GM12878 (cell line): Measurements from ENCODE around the gene BTG2. TPM values are rescaled to one million over a fixed set of nuclear protein-coding genes. Genes with fewer than 3 reads are reported as not detected.

Experiments used
- BHLHE40 ChIP-seq, 2 experiments: fragments of 450-650 bp in 1 of 2; IDR thresholded peaks; 2 replicates each; pipeline ENCODE4 v1.6.1; 2011 to 2017; ENCODE audit warnings: low read depth in 2 of 2, borderline replicate concordance in 1 of 2, improper control_type of control experiment in 1 of 2, low read length in 1 of 2, mild to moderate bottlenecking in 1 of 2
- BMI1 ChIP-seq: fragments of 450-650 bp; IDR thresholded peaks from 2 replicates; pipeline ENCODE4 v1.6.1; 2016; ENCODE audit warnings: mild to moderate bottlenecking, moderate library complexity, borderline replicate concordance
- CEBPB ChIP-seq, 2 experiments: fragments of 150-350 bp in 1 of 2; IDR thresholded peaks; 2 replicates each; pipeline ENCODE4 v1.6.1; 2012 to 2014; ENCODE audit warnings: low read depth in 2 of 2, low read length in 2 of 2, borderline replicate concordance in 1 of 2, inconsistent platforms in 1 of 2
- CHD4 ChIP-seq: fragments of 200-600 bp; sonication (generic); IDR thresholded peaks from 2 replicates; pipeline ENCODE4 v1.6.1; 2016; ENCODE audit warnings: mild to moderate bottlenecking
- CREB1 ChIP-seq: IDR thresholded peaks from 2 replicates; pipeline ENCODE4 v1.6.1; 2012; ENCODE audit warnings: low read depth, mild to moderate bottlenecking, inconsistent platforms
- HCFC1 ChIP-seq: fragments of 150-350 bp; IDR thresholded peaks from 2 replicates; pipeline ENCODE4 v1.6.1; 2014; ENCODE audit warnings: low read length
- JUNB ChIP-seq: IDR thresholded peaks from 2 replicates; pipeline ENCODE4 v1.6.1; 2016; ENCODE audit warnings: antibody characterized with exemption, mild to moderate bottlenecking
- MYB ChIP-seq: fragments of 150-350 bp; IDR thresholded peaks from 2 replicates; pipeline ENCODE4 v1.6.1; 2014; ENCODE audit warnings: mild to moderate bottlenecking, low read depth, low read length, borderline replicate concordance
- PAX5 ChIP-seq: IDR thresholded peaks from 2 replicates; pipeline ENCODE4 v1.6.1; 2011; ENCODE audit warnings: low read depth, low read length, borderline replicate concordance
- POLR2AphosphoS5 ChIP-seq: IDR thresholded peaks from 2 replicates; pipeline ENCODE4 v1.6.1; 2011; ENCODE audit warnings: mild to moderate bottlenecking, low read length, inconsistent platforms
- RAD21 ChIP-seq: IDR thresholded peaks from 2 replicates; pipeline ENCODE4 v1.6.1; 2011; ENCODE audit warnings: mild to moderate bottlenecking, low read depth, low read length, moderate library complexity; ENCODE audit not compliant: insufficient read depth
- SPI1 ChIP-seq: IDR thresholded peaks from 2 replicates; pipeline ENCODE4 v1.6.1; 2011; ENCODE audit warnings: low read depth, mild to moderate bottlenecking, low read length, moderate library complexity, borderline replicate concordance; ENCODE audit not compliant: insufficient read depth
- SRF ChIP-seq, 2 experiments: IDR thresholded peaks; 2 replicates each; pipeline ENCODE4 v1.6.1; 2011; ENCODE audit warnings: low read depth in 2 of 2, low read length in 2 of 2, mild to moderate bottlenecking in 1 of 2, moderate library complexity in 1 of 2
- STAT1 ChIP-seq: fragments of 450-650 bp; conservative IDR thresholded peaks from 2 replicates; pipeline ENCODE4 v1.6.1; 2014; ENCODE audit warnings: antibody characterized with exemption, mild to moderate bottlenecking
- TCF3 ChIP-seq: IDR thresholded peaks from 2 replicates; pipeline ENCODE4 v1.6.1; 2012; ENCODE audit warnings: low read depth, mild to moderate bottlenecking, low read length, borderline replicate concordance; ENCODE audit not compliant: insufficient read depth
- YY1 ChIP-seq: IDR thresholded peaks from 2 replicates; pipeline ENCODE4 v1.6.1; 2011; ENCODE audit warnings: low read depth, mild to moderate bottlenecking, low read length
- ZBTB11 ChIP-seq: fragments of 450-650 bp; formaldehyde crosslinking; IDR thresholded peaks from 2 replicates; pipeline ENCODE4 v1.5.0; 2022; ENCODE audit warnings: mild to moderate bottlenecking, missing genetic modification characterization
- ZNF24 ChIP-seq: fragments of 450-650 bp; IDR thresholded peaks from 2 replicates; pipeline ENCODE4 v1.6.1; 2017; ENCODE audit warnings: antibody characterized with exemption, mild to moderate bottlenecking
- ZNF274 ChIP-seq: IDR thresholded peaks from one replicate; pipeline ENCODE4 v1.8.0; 2011; ENCODE audit not compliant: insufficient read length, insufficient read depth
- polyA plus RNA-seq, 11 experiments: library from polyadenylated mRNA; depleted of rRNA in 4 of 11; unstranded in 6 of 11; stranded (reverse) in 5 of 11; fragments of >200 nt; fragmentation: Nextera tagmentation in 4 of 11; fragmentation: Illumina TruSeq in 1 of 11; extraction: Ambion mirVana in 4 of 11; extraction: Trizol in 1 of 11; gene quantifications; 1 replicate in 1 of 11; 2 replicates in 10 of 11; pipeline versions ENCODE4 v1.2.1 to v1.2.3, GENCODE V29; 2011 to 2016; ENCODE audit warnings: inconsistent platforms in 2 of 11, missing spikeins in 2 of 11, low read depth in 1 of 11
- total RNA-seq, 4 experiments: library from RNA; depleted of rRNA in 3 of 4; stranded (reverse); fragments of >200 nt in 3 of 4; fragmentation: Illumina TruSeq in 1 of 4; extraction: Trizol in 1 of 4; gene quantifications; 2 replicates each; pipeline versions ENCODE4 v1.2.1 to v1.2.3, GENCODE V29; 2013 to 2021
- TF ChIP-seq, protein P1 (sequence below): fragments of 450-650 bp; IDR thresholded peaks from 2 replicates; pipeline ENCODE4 v1.6.1; 2016; ENCODE audit warnings: mild to moderate bottlenecking
- TF ChIP-seq, protein P2 (sequence below): fragments of 450-650 bp; IDR thresholded peaks from 2 replicates; pipeline ENCODE4 v1.6.1; 2017; ENCODE audit warnings: antibody characterized with exemption, mild to moderate bottlenecking, moderate library complexity

The BTG2 gene
- total and polyA plus RNA-seq, 10 of the 15 experiments (the other 5 are each of a cell fraction or from before 2014, with no cell fraction given) = 23.3 to 160 (median 98.1) TPM

GRCh38 chr1:203282720-203283542, 22.4 kb upstream of the BTG2 start (continued):
- TF ChIP-seq ZBTB11 (CRISPR knock-in tag) = no peak
- TF ChIP-seq, protein P1, sequence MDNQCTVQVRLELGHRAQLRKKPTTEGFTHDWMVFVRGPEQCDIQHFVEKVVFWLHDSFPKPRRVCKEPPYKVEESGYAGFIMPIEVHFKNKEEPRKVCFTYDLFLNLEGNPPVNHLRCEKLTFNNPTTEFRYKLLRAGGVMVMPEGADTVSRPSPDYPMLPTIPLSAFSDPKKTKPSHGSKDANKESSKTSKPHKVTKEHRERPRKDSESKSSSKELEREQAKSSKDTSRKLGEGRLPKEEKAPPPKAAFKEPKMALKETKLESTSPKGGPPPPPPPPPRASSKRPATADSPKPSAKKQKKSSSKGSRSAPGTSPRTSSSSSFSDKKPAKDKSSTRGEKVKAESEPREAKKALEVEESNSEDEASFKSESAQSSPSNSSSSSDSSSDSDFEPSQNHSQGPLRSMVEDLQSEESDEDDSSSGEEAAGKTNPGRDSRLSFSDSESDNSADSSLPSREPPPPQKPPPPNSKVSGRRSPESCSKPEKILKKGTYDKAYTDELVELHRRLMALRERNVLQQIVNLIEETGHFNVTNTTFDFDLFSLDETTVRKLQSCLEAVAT = no peak
- TF ChIP-seq YY1 = no peak
- no peak for TF ChIP-seq STAT1
- TF ChIP-seq ZNF274 = no peak
- TF ChIP-seq TCF3 = no peak
- TF ChIP-seq, protein P2, sequence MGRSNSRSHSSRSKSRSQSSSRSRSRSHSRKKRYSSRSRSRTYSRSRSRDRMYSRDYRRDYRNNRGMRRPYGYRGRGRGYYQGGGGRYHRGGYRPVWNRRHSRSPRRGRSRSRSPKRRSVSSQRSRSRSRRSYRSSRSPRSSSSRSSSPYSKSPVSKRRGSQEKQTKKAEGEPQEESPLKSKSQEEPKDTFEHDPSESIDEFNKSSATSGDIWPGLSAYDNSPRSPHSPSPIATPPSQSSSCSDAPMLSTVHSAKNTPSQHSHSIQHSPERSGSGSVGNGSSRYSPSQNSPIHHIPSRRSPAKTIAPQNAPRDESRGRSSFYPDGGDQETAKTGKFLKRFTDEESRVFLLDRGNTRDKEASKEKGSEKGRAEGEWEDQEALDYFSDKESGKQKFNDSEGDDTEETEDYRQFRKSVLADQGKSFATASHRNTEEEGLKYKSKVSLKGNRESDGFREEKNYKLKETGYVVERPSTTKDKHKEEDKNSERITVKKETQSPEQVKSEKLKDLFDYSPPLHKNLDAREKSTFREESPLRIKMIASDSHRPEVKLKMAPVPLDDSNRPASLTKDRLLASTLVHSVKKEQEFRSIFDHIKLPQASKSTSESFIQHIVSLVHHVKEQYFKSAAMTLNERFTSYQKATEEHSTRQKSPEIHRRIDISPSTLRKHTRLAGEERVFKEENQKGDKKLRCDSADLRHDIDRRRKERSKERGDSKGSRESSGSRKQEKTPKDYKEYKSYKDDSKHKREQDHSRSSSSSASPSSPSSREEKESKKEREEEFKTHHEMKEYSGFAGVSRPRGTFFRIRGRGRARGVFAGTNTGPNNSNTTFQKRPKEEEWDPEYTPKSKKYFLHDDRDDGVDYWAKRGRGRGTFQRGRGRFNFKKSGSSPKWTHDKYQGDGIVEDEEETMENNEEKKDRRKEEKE = no peak
- TF ChIP-seq HCFC1 = no peak
- TF ChIP-seq ZNF24 = peak; percentile 25; the same call in 1 of the 2 replicates
- no peak for TF ChIP-seq BMI1
- TF ChIP-seq CEBPB (IDR thresholded peaks at IDR 0.05; ENCODE audit: borderline replicate concordance in 1 of 2, low read depth in 2 of 2, low read length in 2 of 2) = no peak
- TF ChIP-seq CHD4 = no peak
- peak; percentile 7; the same call in 1 of the 2 replicates for TF ChIP-seq PAX5
- TF ChIP-seq BHLHE40 (IDR thresholded peaks at IDR 0.05; ENCODE audit: borderline replicate concordance in 1 of 2, low read depth in 2 of 2, low read length in 1 of 2) = peak in 1 of 2 experiments; percentile 18; a peak in 1 of 4 replicates
- TF ChIP-seq RAD21 = no peak
- TF ChIP-seq SPI1 = no peak
- no peak for TF ChIP-seq JUNB
- TF ChIP-seq MYB = no peak
- TF ChIP-seq CREB1 = no peak
- no peak for TF ChIP-seq POLR2AphosphoS5
- TF ChIP-seq SRF (IDR thresholded peaks at IDR 0.05; ENCODE audit: low read depth in 2 of 2, low read length in 2 of 2) = no peak
